ENCODE results near the gene S1PR4. TPM values are rescaled to one million over a fixed set of nuclear protein-coding genes. Genes with fewer than 3 reads are reported as not detected.
A peak's percentile ranks its signal among the peaks of the same experiment; 100 is the strongest.

Gene S1PR4
- total RNA-seq, 1 donor = not detected

GRCh38 chr19:3183721-3184641 is 5.4 kb downstream of the S1PR4 start:
- Histone ChIP-seq H3K36me3 (ENCODE audit: insufficient read depth, low read length) (peaks cover 3% of the 10 kb centered on the region), H3K4me1 (ENCODE audit: insufficient read depth, low read length) (peaks cover 16% of the 10 kb centered on the region), H3K27ac (ENCODE audit: low read depth, low read length) (no peak overlapping the region), H3K9me3 (ENCODE audit: low read depth, low read length) (no peaks in the 10 kb centered on the region), H2AFZ (ENCODE audit: low read length) (peak overlapping the region; percentile 100), H3K4me3 (ENCODE audit: insufficient read depth, low read length) (no peak overlapping the region), H4K20me1 (ENCODE audit: insufficient read depth, low read length) (peaks cover 22% of the 10 kb centered on the region), H3K27me3 (ENCODE audit: insufficient read depth, low read length) (no peaks in the 10 kb centered on the region), H3K79me2 (ENCODE audit: insufficient read depth, low read length) (peaks cover 32% of the 10 kb centered on the region), H3K4me2 (ENCODE audit: insufficient read depth, low read length) (no peak overlapping the region)
- TF ChIP-seq, protein P1, sequence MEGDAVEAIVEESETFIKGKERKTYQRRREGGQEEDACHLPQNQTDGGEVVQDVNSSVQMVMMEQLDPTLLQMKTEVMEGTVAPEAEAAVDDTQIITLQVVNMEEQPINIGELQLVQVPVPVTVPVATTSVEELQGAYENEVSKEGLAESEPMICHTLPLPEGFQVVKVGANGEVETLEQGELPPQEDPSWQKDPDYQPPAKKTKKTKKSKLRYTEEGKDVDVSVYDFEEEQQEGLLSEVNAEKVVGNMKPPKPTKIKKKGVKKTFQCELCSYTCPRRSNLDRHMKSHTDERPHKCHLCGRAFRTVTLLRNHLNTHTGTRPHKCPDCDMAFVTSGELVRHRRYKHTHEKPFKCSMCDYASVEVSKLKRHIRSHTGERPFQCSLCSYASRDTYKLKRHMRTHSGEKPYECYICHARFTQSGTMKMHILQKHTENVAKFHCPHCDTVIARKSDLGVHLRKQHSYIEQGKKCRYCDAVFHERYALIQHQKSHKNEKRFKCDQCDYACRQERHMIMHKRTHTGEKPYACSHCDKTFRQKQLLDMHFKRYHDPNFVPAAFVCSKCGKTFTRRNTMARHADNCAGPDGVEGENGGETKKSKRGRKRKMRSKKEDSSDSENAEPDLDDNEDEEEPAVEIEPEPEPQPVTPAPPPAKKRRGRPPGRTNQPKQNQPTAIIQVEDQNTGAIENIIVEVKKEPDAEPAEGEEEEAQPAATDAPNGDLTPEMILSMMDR (IDR thresholded peaks at IDR 0.05; ENCODE audit: extremely low read depth, low read depth, low read length) = no peak
- peak; percentile 75 for DNase-seq (ENCODE audit: insufficient read length, low spot score, missing footprints)

DNA sequence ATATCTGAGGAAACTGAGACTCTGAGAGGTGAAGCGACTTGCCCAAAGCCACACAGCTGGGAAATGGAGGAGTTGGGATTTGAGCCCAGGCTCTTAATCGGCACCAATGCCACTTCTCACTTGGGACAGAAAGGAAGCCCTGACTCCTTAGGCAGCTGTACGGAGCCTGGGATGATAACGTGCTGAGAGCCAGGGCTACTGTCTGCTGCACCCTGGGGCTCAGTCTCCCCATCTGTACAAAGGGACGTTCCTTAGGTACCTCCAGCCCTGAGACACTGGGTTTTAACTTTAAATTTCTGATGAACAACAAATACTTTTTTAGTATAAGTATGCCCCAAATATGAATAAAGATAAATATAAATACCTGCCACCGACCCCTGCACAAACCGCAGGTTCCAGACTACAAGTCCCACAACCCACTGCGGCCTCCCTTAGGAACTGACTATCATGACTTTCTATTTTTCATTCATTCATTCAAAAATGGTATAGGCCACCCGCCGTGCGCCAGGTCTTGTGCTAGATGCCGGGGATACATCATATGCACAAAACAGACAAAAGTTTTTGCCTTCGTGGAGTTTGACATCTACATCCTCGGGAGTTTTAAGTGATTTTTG is 6.4 kb downstream of the S1PR4 start:
- Histone ChIP-seq H3K4me3 (ENCODE audit: insufficient read depth, low read length) (peak overlapping the region; percentile 93), H3K36me3 (ENCODE audit: insufficient read depth, low read length) (peaks cover 3% of the 10 kb centered on the region), H2AFZ (ENCODE audit: low read length) (peak overlapping the region; percentile 100), H3K9me3 (ENCODE audit: low read depth, low read length) (no peaks in the 10 kb centered on the region), H3K4me2 (ENCODE audit: insufficient read depth, low read length) (peak overlapping the region; percentile 100), H3K27ac (ENCODE audit: low read depth, low read length) (peak overlapping the region; percentile 80), H3K79me2 (ENCODE audit: insufficient read depth, low read length) (peaks cover 42% of the 10 kb centered on the region), H3K27me3 (ENCODE audit: insufficient read depth, low read length) (no peaks in the 10 kb centered on the region), H4K20me1 (ENCODE audit: insufficient read depth, low read length) (peaks cover 30% of the 10 kb centered on the region), H3K4me1 (ENCODE audit: insufficient read depth, low read length) (peaks cover 16% of the 10 kb centered on the region)
- peak; percentile 95 for DNase-seq (ENCODE audit: insufficient read length, low spot score, missing footprints)
- TF ChIP-seq, protein P1 (IDR thresholded peaks at IDR 0.05; ENCODE audit: extremely low read depth, low read depth, low read length) = no peak

DNA sequence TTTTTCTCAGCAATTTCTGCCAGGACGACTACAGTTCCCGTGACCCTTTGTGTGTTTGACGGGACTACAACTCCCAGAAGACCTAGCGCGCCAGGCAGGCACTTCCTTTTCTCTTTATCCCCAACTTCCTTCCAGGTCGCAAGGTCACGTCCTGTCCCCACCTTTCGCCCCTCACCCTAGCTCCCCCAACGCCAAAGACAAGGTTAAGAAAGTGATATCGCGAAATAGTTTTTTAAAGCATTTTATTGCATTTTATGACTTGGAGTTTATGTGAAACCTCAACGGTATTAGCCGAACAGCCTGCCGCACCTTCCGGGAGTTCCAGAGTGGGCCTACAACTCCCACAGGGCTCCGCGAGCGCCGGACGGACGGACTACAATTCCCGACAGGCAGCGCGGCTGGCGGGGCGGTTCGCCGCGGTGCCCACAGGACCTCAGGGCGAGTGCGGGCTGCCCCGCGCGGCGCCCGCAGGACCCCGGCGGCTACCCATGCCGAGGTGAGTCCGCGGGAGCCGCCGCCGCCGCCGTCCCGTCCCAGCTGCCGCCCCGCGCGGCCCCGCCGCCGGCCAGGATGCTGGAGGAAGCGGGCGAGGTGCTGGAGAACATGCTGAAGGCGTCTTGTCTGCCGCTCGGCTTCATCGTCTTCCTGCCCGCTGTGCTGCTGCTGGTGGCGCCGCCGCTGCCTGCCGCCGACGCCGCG is 7.0 kb downstream of the S1PR4 start, which contains the start of gene NCLN:
Gene NCLN (plus strand): TSS at position 470 of the 699 bp plus-strand sequence. CDS start 101 bp downstream, at position 571.
- H3K4me3 ChIP-seq (ENCODE audit: insufficient read depth, low read length) = peak within 1 kb of the TSS; percentile 93
- peaks cover 3% of the 10 kb centered on the region for H3K36me3 ChIP-seq (ENCODE audit: insufficient read depth, low read length)
- H3K4me1 ChIP-seq (ENCODE audit: insufficient read depth, low read length) = peaks cover 16% of the 10 kb centered on the region
- DNase-seq (ENCODE audit: insufficient read length, low spot score, missing footprints) = peak; percentile 99
- H3K9me3 ChIP-seq (ENCODE audit: low read depth, low read length) = no peaks in the 10 kb centered on the region
- peak within 1 kb of the TSS; percentile 100 for H2AFZ ChIP-seq (ENCODE audit: low read length)
- TF ChIP-seq, protein P1 (IDR thresholded peaks at IDR 0.05; ENCODE audit: extremely low read depth, low read depth, low read length) = no peak
- peak within 1 kb of the TSS; percentile 100 for H3K4me2 ChIP-seq (ENCODE audit: insufficient read depth, low read length)
- peaks cover 48% of the 10 kb centered on the region for H3K79me2 ChIP-seq (ENCODE audit: insufficient read depth, low read length)
- H4K20me1 ChIP-seq (ENCODE audit: insufficient read depth, low read length) = peaks cover 33% of the 10 kb centered on the region
- H3K27ac ChIP-seq (ENCODE audit: low read depth, low read length) = peak within 1 kb of the TSS; percentile 80
- no peaks in the 10 kb centered on the region for H3K27me3 ChIP-seq (ENCODE audit: insufficient read depth, low read length)
